ENCODE results near the gene CCDC102A.

The CCDC102A gene

GRCh38 chr16:57536306-57537193 is at the start of gene CCDC102A:
CCDC102A (minus strand) TSS chr16:57536571; CDS start chr16:57529177, 7,394 bp downstream.
- peak within 1 kb of the TSS; percentile 68 for H2AFZ ChIP-seq (ENCODE audit: low read length, unreplicated experiment)
- H3K36me3 ChIP-seq (ENCODE audit: insufficient read depth, low read length), result no peaks in the 10 kb centered on the region
- peaks cover 25% of the 10 kb centered on the region for H3K4me1 ChIP-seq (ENCODE audit: control insufficient read depth, insufficient read depth, low read length, unreplicated experiment)
- peak within 1 kb of the TSS; percentile 2; the same call in 1 of the 2 replicates for H3K27ac ChIP-seq (ENCODE audit: low read depth, low read length)
- H3K4me3 ChIP-seq (ENCODE audit: low read depth, low read length), result peak within 1 kb of the TSS; percentile 85
- H3K79me2 ChIP-seq (ENCODE audit: control insufficient read depth, insufficient read depth, low read length, unreplicated experiment), result peaks cover 13% of the 10 kb centered on the region
- 0 out of 2 replicates have a peak, but pooled peaks cover 4% of the 10 kb centered on the region for H3K27me3 ChIP-seq (ENCODE audit: insufficient read depth, low read length)

GRCh38 chr16:57585051-57585687 is 48.8 kb upstream of the CCDC102A start:
- Histone ChIP-seq H3K79me2 (ENCODE audit: control insufficient read depth, insufficient read depth, low read length, unreplicated experiment) (no peaks in the 10 kb centered on the region), H3K27me3 (ENCODE audit: insufficient read depth, low read length) (no peaks in the 10 kb centered on the region), H3K36me3 (ENCODE audit: insufficient read depth, low read length) (no peaks in the 10 kb centered on the region), H2AFZ (ENCODE audit: low read length, unreplicated experiment) (no peak overlapping the region), H3K4me3 (ENCODE audit: low read depth, low read length) (no peak overlapping the region), H3K27ac (ENCODE audit: low read depth, low read length) (no peak overlapping the region), H3K4me1 (ENCODE audit: control insufficient read depth, insufficient read depth, low read length, unreplicated experiment) (peaks cover 3% of the 10 kb centered on the region)

DNA sequence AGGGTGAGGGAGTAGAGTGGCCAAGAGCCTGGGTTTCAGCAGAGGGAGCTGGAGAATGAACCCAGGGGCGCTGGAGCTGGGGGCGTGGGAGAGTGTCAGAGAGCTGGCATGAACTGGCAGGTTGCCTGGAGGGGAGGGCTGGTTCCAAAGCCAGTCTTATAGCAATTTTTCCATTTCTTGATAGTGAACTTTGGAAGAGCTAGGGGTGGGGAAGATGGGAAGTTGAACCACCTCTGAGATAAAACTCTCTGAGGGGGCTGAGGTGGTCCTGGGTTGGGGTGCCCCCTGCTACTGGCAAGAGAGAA is 42.9 kb upstream of the CCDC102A start:
- H3K36me3 ChIP-seq (ENCODE audit: insufficient read depth, low read length), result no peaks in the 10 kb centered on the region
- no peak overlapping the region for H3K27ac ChIP-seq (ENCODE audit: low read depth, low read length)
- no peak overlapping the region for H3K4me3 ChIP-seq (ENCODE audit: low read depth, low read length)
- no peak overlapping the region for H2AFZ ChIP-seq (ENCODE audit: low read length, unreplicated experiment)
- no peaks in the 10 kb centered on the region for H3K27me3 ChIP-seq (ENCODE audit: insufficient read depth, low read length)
- no peaks in the 10 kb centered on the region for H3K4me1 ChIP-seq (ENCODE audit: control insufficient read depth, insufficient read depth, low read length, unreplicated experiment)
- H3K79me2 ChIP-seq (ENCODE audit: control insufficient read depth, insufficient read depth, low read length, unreplicated experiment), result no peaks in the 10 kb centered on the region

DNA sequence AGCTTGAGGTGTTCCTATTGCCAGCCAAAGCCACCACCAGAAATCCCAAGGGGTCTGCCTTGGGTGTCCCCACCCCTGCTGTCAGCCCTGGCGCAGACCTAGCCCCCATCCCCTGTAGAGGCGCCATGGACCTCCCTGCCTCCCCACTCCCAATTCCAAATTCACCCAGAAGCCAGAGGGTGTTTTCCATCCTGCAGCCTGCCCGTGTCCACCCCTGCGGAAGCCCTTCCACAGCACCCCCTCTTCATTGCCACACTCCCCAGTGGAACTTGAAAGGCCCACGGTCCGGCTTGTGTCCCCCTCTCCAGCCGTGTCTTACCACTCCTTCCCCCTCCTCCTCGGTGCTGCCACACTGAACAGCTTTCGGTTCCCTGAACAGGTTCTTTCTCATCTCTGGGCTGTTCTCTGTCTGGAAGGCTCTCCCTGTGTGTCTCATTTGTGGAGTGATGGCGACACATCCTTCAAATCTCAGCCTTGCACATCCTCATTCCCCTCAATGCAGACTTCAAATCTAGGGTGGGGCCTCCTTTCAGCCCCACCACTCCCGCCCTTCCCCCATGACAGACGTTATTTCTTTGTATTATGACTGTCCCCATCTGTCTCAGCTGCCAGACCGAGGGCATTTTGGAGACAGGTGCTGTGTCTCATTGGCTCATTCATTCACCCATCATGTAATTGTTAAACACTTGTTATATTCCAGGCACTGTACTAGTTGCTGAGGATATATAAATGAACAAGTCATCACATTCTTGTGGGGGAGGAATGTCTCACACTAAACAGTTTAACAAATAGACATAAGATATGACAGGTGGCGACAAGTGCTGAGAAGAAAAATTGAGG is 42.4 kb upstream of the CCDC102A start:
- H2AFZ ChIP-seq (ENCODE audit: low read length, unreplicated experiment), result no peak overlapping the region
- H3K36me3 ChIP-seq (ENCODE audit: insufficient read depth, low read length), result no peaks in the 10 kb centered on the region
- no peaks in the 10 kb centered on the region for H3K4me1 ChIP-seq (ENCODE audit: control insufficient read depth, insufficient read depth, low read length, unreplicated experiment)
- H3K4me3 ChIP-seq (ENCODE audit: low read depth, low read length), result no peak overlapping the region
- no peaks in the 10 kb centered on the region for H3K79me2 ChIP-seq (ENCODE audit: control insufficient read depth, insufficient read depth, low read length, unreplicated experiment)
- no peaks in the 10 kb centered on the region for H3K27me3 ChIP-seq (ENCODE audit: insufficient read depth, low read length)
- no peak overlapping the region for H3K27ac ChIP-seq (ENCODE audit: low read depth, low read length)

- no peak overlapping the region for H2AFZ ChIP-seq (ENCODE audit: low read length, unreplicated experiment)
- H3K79me2 ChIP-seq (ENCODE audit: control insufficient read depth, insufficient read depth, low read length, unreplicated experiment), result no peaks in the 10 kb centered on the region
- no peaks in the 10 kb centered on the region for H3K27me3 ChIP-seq (ENCODE audit: insufficient read depth, low read length)
- no peaks in the 10 kb centered on the region for H3K4me1 ChIP-seq (ENCODE audit: control insufficient read depth, insufficient read depth, low read length, unreplicated experiment)
- H3K36me3 ChIP-seq (ENCODE audit: insufficient read depth, low read length), result no peaks in the 10 kb centered on the region
- H3K4me3 ChIP-seq (ENCODE audit: low read depth, low read length), result no peak overlapping the region
- H3K27ac ChIP-seq (ENCODE audit: low read depth, low read length), result no peak overlapping the region
Measured at GRCh38 chr16:57577691-57578224, 41.4 kb upstream of the CCDC102A start.

DNA sequence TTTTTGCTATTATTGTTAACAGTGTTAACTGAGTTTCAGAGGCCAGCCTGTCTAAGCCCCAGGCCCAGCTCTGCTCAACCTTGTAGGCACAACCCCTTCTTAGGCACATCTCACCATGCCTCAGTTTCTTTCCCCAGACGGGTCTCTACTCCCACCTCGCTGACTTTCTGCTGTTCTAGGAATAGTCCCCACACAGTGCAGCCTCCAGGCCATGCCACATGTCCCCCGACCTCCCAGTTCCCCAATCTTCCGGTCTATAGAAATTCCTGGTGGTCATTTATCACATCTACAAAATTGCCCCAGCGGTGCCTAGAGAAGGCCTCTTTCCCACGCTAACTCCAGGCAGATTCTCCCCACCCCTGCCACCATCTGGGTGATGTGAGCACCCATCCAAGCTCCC is 40.8 kb upstream of the CCDC102A start:
- no peaks in the 10 kb centered on the region for H3K79me2 ChIP-seq (ENCODE audit: control insufficient read depth, insufficient read depth, low read length, unreplicated experiment)
- H3K4me1 ChIP-seq (ENCODE audit: control insufficient read depth, insufficient read depth, low read length, unreplicated experiment), result no peaks in the 10 kb centered on the region
- H3K4me3 ChIP-seq (ENCODE audit: low read depth, low read length), result no peak overlapping the region
- no peak overlapping the region for H2AFZ ChIP-seq (ENCODE audit: low read length, unreplicated experiment)
- H3K27ac ChIP-seq (ENCODE audit: low read depth, low read length), result no peak overlapping the region
- H3K36me3 ChIP-seq (ENCODE audit: insufficient read depth, low read length), result no peaks in the 10 kb centered on the region
- no peaks in the 10 kb centered on the region for H3K27me3 ChIP-seq (ENCODE audit: insufficient read depth, low read length)

DNA sequence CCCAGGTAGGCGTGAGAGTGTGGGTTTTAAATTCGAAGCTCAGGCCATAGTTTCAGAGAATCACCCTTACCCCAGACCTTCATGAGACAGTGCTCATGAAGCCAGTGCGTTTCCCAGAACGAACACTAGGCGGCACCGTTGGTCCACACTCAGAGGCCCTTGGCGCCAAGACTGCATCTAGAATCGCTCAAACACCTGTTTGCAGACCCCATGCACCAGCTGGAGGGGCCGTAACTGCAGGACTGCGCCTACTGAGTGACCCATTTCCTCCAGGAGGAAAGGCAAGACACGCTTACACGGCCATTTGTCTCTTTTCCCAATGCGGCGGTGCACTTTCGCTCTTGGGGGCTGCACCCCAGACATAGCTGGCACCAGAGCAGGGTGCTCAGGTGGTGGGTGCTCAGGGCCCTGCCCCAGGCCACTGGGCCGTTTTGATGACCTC is 40.1 kb upstream of the CCDC102A start:
- no peak overlapping the region for H3K27ac ChIP-seq (ENCODE audit: low read depth, low read length)
- H3K79me2 ChIP-seq (ENCODE audit: control insufficient read depth, insufficient read depth, low read length, unreplicated experiment), result no peaks in the 10 kb centered on the region
- no peaks in the 10 kb centered on the region for H3K27me3 ChIP-seq (ENCODE audit: insufficient read depth, low read length)
- no peaks in the 10 kb centered on the region for H3K4me1 ChIP-seq (ENCODE audit: control insufficient read depth, insufficient read depth, low read length, unreplicated experiment)
- no peaks in the 10 kb centered on the region for H3K36me3 ChIP-seq (ENCODE audit: insufficient read depth, low read length)
- no peak overlapping the region for H3K4me3 ChIP-seq (ENCODE audit: low read depth, low read length)
- H2AFZ ChIP-seq (ENCODE audit: low read length, unreplicated experiment), result no peak overlapping the region

GRCh38 chr16:57575468-57576277 is 39.3 kb upstream of the CCDC102A start:
- no peak overlapping the region for H3K4me3 ChIP-seq (ENCODE audit: low read depth, low read length)
- H3K27me3 ChIP-seq (ENCODE audit: insufficient read depth, low read length), result no peaks in the 10 kb centered on the region
- no peaks in the 10 kb centered on the region for H3K79me2 ChIP-seq (ENCODE audit: control insufficient read depth, insufficient read depth, low read length, unreplicated experiment)
- no peak overlapping the region for H3K27ac ChIP-seq (ENCODE audit: low read depth, low read length)
- H2AFZ ChIP-seq (ENCODE audit: low read length, unreplicated experiment), result no peak overlapping the region
- H3K36me3 ChIP-seq (ENCODE audit: insufficient read depth, low read length), result no peaks in the 10 kb centered on the region
- H3K4me1 ChIP-seq (ENCODE audit: control insufficient read depth, insufficient read depth, low read length, unreplicated experiment), result no peaks in the 10 kb centered on the region

- Histone ChIP-seq H3K4me3 (ENCODE audit: low read depth, low read length) (no peak overlapping the region), H3K79me2 (ENCODE audit: control insufficient read depth, insufficient read depth, low read length, unreplicated experiment) (no peaks in the 10 kb centered on the region), H2AFZ (ENCODE audit: low read length, unreplicated experiment) (no peak overlapping the region), H3K27ac (ENCODE audit: low read depth, low read length) (no peak overlapping the region), H3K4me1 (ENCODE audit: control insufficient read depth, insufficient read depth, low read length, unreplicated experiment) (no peaks in the 10 kb centered on the region), H3K27me3 (ENCODE audit: insufficient read depth, low read length) (no peaks in the 10 kb centered on the region), H3K36me3 (ENCODE audit: insufficient read depth, low read length) (no peaks in the 10 kb centered on the region)
Measured at GRCh38 chr16:57574646-57575467, 38.5 kb upstream of the CCDC102A start.
